Measurements from ENCODE around the gene CUL1.

- TF ChIP-seq CTCF (IDR thresholded peaks at IDR 0.05) = no peak
- TF ChIP-seq POLR2A (IDR thresholded peaks at IDR 0.05) = no peak
Measured at GRCh38 chr7:148650232-148650858, 48.4 kb upstream of the CUL1 start.
